Caco-2 (cell line): ENCODE results near the gene PCDH12. TPM values are rescaled to one million over a fixed set of nuclear protein-coding genes. Genes with fewer than 3 reads are reported as not detected.
A peak's percentile ranks its signal among the peaks of the same experiment; 100 is the strongest.

Experiments used
- BruUV-seq: library from RNA; stranded (reverse); fragments of 400-500 nt; replicated peaks from 2 replicates; lab custom pipeline; 2021; lab: Mats Ljungman, UMichigan
- CTCF ChIA-PET: fragments of 300-600 bp; sonication (Branson Sonifier 250); formaldehyde crosslinking; loops from one replicate; lab custom pipeline; 2022; ENCODE audit warnings: antibody characterized with exemption; lab: Charles Lee
- POLR2A ChIA-PET: fragments of 300-600 bp; sonication (Branson Sonifier 250); formaldehyde crosslinking; loops from one replicate; lab custom pipeline; 2022; ENCODE audit warnings: antibody characterized with exemption; lab: Charles Lee
- DNase-seq, 2 experiments: peaks; one replicate each; pipeline versions ENCODE4 v3.0.0 to v3.0.0-alpha.2; 2020 to 2022
- H3K27me3 ChIP-seq: replicated peaks from 2 replicates; pipeline ENCODE4 v1.6.0; 2011; ENCODE audit warnings: low read length; ENCODE audit not compliant: control insufficient read depth, insufficient read depth
- H3K36me3 ChIP-seq: 2 replicates; pipeline ENCODE4 v1.5.1; 2011; ENCODE audit warnings: low read length; ENCODE audit not compliant: control insufficient read depth, insufficient read depth
- H3K4me1 ChIP-seq: fragments of 250-450 bp; sonication (Bioruptor Pico); 2 replicates; pipeline ENCODE4 v1.5.1; 2020; ENCODE audit warnings: mild to moderate bottlenecking
- H3K4me3 ChIP-seq: 2 replicates; pipeline ENCODE4 v1.5.1; 2011; ENCODE audit warnings: low read depth, mild to moderate bottlenecking, control low read depth, low read length
- H3K9me3 ChIP-seq: fragments of 250-450 bp; sonication (Bioruptor Pico); 2 replicates; pipeline ENCODE4 v1.5.1; 2020; ENCODE audit warnings: mild to moderate bottlenecking, moderate library complexity
- H3K27ac Mint-ChIP-seq: one replicate; pipeline ENCODE4 v1.8.0; 2022; ENCODE audit warnings: mixed read lengths; ENCODE audit not compliant: unreplicated experiment
- H3K27me3 Mint-ChIP-seq: one replicate; pipeline ENCODE4 v1.8.0; 2022; ENCODE audit warnings: mixed read lengths; ENCODE audit not compliant: insufficient read depth, unreplicated experiment
- H3K36me3 Mint-ChIP-seq: one replicate; pipeline ENCODE4 v1.8.0; 2022; ENCODE audit warnings: mild to moderate bottlenecking, mixed read lengths; ENCODE audit not compliant: insufficient read depth, unreplicated experiment
- H3K4me1 Mint-ChIP-seq: one replicate; pipeline ENCODE4 v1.8.0; 2022; ENCODE audit warnings: low read depth, mixed read lengths; ENCODE audit not compliant: unreplicated experiment
- H3K4me3 Mint-ChIP-seq: one replicate; pipeline ENCODE4 v1.8.0; 2022; ENCODE audit warnings: mild to moderate bottlenecking, moderate library complexity, mixed read lengths; ENCODE audit not compliant: unreplicated experiment
- H3K9me3 Mint-ChIP-seq: one replicate; pipeline ENCODE4 v1.8.0; 2022; ENCODE audit warnings: mixed read lengths; ENCODE audit not compliant: unreplicated experiment
- CTCF ChIP-seq, 2 experiments: fragments of 200-600 bp in 1 of 2; IDR thresholded peaks; 1 replicate in 1 of 2; 2 replicates in 1 of 2; pipeline versions ENCODE4 v1.5.1 to v1.8.0; 2011 to 2022; ENCODE audit warnings: antibody characterized with exemption in 1 of 2, control low read depth in 1 of 2, inconsistent platforms in 1 of 2, low read depth in 1 of 2, low read length in 1 of 2, mild to moderate bottlenecking in 1 of 2, moderate library complexity in 1 of 2; ENCODE audit not compliant: insufficient read depth in 1 of 2, severe bottlenecking in 1 of 2, unreplicated experiment in 1 of 2
- intact Hi-C: fragments of 100-400 bp; cut with micrococcal nuclease; formaldehyde crosslinking; loops from one replicate; pipeline ENCODE4 v1.10.0; 2022; ENCODE audit not compliant: unreplicated experiment
- total RNA-seq: library from RNA; stranded (reverse); gene quantifications from 2 replicates; pipeline ENCODE4 v1.2.3, GENCODE V29; 2022

Gene PCDH12
- total RNA-seq, 1 experiment from 2014 or later, result not detected

GRCh38 chr5:141941307-141941706 lies 16.7 kb downstream of the PCDH12 start:
- intact Hi-C loops, result no loop called here
- H3K36me3 Mint-ChIP-seq, result peaks cover 17% of the 10 kb centered on the region
- H3K4me1 ChIP-seq, result no peaks in the 10 kb centered on the region
- no peaks in the 10 kb centered on the region for H3K27me3 Mint-ChIP-seq
- DNase-seq, result no peak
- H3K36me3 ChIP-seq, result peaks cover 2% of the 10 kb centered on the region; the same call in 1 of the 2 replicates
- H3K9me3 Mint-ChIP-seq, result no peaks in the 10 kb centered on the region
- H3K4me3 Mint-ChIP-seq, result no peak overlapping the region
- no peaks in the 10 kb centered on the region for H3K4me1 Mint-ChIP-seq
- no peak for TF ChIP-seq CTCF (IDR thresholded peaks at IDR 0.05; ENCODE audit: insufficient read depth in 1 of 2, low read depth in 1 of 2, low read length in 1 of 2, severe bottlenecking in 1 of 2, unreplicated experiment in 1 of 2)
- H3K9me3 ChIP-seq, result no peaks in the 10 kb centered on the region
- no peak overlapping the region for H3K4me3 ChIP-seq
- BruUV-seq, result no TSS peak
- ChIA-PET CTCF (interaction anchor here (2.6 kb wide), 1 partner anchor 20 kb away, joined by 7 read pairs; no protein-coding TSS in a partner anchor), POLR2A (no interaction called here)
- H3K27ac Mint-ChIP-seq, result no peak overlapping the region
- H3K27me3 ChIP-seq, result no peaks in the 10 kb centered on the region

- H3K4me3 Mint-ChIP-seq, result no peak overlapping the region
- Histone ChIP-seq H3K27me3 (no peaks in the 10 kb centered on the region), H3K4me3 (no peak overlapping the region), H3K4me1 (no peaks in the 10 kb centered on the region), H3K9me3 (no peaks in the 10 kb centered on the region), H3K36me3 (peaks cover 2% of the 10 kb centered on the region; the same call in 1 of the 2 replicates)
- POLR2A ChIA-PET, result no interaction called here
- CTCF ChIA-PET, result interaction anchor here (2.6 kb wide), 1 partner anchor 20 kb away, joined by 7 read pairs; no protein-coding TSS in a partner anchor
- H3K27ac Mint-ChIP-seq, result no peak overlapping the region
- H3K9me3 Mint-ChIP-seq, result no peaks in the 10 kb centered on the region
- H3K27me3 Mint-ChIP-seq, result no peaks in the 10 kb centered on the region
- no peaks in the 10 kb centered on the region for H3K4me1 Mint-ChIP-seq
- no peak for DNase-seq
- BruUV-seq, result no TSS peak
- H3K36me3 Mint-ChIP-seq, result peaks cover 19% of the 10 kb centered on the region
- intact Hi-C loops, result no loop called here
- TF ChIP-seq CTCF (IDR thresholded peaks at IDR 0.05; ENCODE audit: insufficient read depth in 1 of 2, low read depth in 1 of 2, low read length in 1 of 2, severe bottlenecking in 1 of 2, unreplicated experiment in 1 of 2), result peak in 1 of 2 experiments; percentile 13
Measured at GRCh38 chr5:141940695-141941271, 17.2 kb downstream of the PCDH12 start.

DNA sequence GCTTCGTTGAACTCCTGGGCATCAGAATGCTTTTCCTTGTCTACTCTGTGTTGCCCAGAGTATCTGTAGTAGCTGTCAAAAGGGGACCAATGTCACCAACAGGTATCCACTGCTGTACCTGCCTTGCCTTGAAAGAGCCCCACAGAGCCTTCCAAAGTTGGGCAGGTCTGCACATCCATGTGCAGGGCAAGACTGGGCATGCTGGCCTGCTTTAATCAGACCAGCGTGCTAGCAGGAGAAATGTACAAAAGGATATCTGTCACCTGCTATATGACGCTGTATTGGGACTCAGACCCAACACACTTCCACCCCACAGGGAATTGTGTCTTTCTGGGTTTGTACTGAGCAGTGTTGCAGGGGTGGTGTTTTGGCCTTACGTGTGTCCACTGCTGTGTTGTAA lies 22.5 kb downstream of the PCDH12 start:
- Mint-ChIP-seq H3K4me3 (no peak overlapping the region), H3K9me3 (no peaks in the 10 kb centered on the region), H3K27ac (no peak overlapping the region), H3K27me3 (no peaks in the 10 kb centered on the region), H3K36me3 (peaks cover 53% of the 10 kb centered on the region), H3K4me1 (no peaks in the 10 kb centered on the region)
- Histone ChIP-seq H3K9me3 (no peaks in the 10 kb centered on the region), H3K4me3 (no peak overlapping the region), H3K36me3 (peaks cover 2% of the 10 kb centered on the region; the same call in 1 of the 2 replicates), H3K4me1 (no peaks in the 10 kb centered on the region), H3K27me3 (no peaks in the 10 kb centered on the region)
- intact Hi-C loops, result no loop called here
- ChIA-PET CTCF (no interaction called here), POLR2A (no interaction called here)
- no peak for DNase-seq
- no TSS peak for BruUV-seq
- TF ChIP-seq CTCF (IDR thresholded peaks at IDR 0.05; ENCODE audit: insufficient read depth in 1 of 2, low read depth in 1 of 2, low read length in 1 of 2, severe bottlenecking in 1 of 2, unreplicated experiment in 1 of 2), result no peak
